ENCODE measurements around the gene MAP4K4.

The MAP4K4 gene

DNA sequence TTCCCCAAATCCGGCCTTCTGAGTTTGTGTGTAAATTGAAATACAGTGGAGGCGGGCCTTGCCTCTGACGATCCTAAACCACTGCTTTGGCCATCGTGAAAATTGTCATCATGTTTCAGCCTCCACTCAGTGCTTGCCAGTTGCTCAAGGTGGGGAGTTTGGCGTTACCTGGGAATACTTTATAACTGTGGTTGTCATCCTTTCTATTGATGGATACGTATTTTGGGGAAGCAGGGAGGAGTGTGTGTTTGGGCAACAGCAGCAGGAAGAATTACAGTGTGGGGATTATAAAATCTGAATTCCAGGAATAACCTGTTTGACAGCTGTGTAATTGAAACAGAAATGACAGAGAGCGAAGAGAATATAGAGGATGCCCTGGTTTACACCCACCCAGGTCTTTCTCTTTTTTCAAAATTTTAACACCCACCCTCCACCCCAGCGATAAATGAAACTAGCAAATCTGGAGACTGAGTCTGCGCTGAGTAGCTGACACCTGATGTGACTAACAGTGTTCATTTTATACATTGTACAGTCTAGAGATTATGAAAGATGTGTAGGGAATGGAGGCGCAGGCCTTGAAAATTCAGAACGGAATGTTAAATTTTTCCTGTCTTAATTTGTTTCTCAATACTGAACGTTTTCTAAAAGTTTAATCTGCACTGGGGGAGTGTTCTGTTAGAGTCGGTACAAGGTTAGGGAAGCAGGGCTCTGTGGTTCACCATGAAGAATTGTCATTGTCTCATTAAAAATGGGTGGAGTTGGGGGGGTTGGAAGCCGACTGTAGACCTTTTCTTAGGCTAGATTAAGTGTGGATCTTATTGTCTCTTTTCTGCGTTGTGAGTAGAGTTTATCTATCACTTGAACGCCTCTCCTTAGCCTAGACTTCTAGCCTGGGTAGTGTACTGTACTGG is 1.6 kb downstream of the MAP4K4 start:
- no peak for TF ChIP-seq CTCF (conservative IDR thresholded peaks at IDR 0.05; ENCODE audit: control insufficient read depth, insufficient read depth, low read depth, low read length)
- peak; percentile 14 for DNase-seq (ENCODE audit: low read depth)
- peak overlapping the region; percentile 99 for H3K4me3 ChIP-seq (ENCODE audit: control insufficient read depth, low read depth, low read length)

DNA sequence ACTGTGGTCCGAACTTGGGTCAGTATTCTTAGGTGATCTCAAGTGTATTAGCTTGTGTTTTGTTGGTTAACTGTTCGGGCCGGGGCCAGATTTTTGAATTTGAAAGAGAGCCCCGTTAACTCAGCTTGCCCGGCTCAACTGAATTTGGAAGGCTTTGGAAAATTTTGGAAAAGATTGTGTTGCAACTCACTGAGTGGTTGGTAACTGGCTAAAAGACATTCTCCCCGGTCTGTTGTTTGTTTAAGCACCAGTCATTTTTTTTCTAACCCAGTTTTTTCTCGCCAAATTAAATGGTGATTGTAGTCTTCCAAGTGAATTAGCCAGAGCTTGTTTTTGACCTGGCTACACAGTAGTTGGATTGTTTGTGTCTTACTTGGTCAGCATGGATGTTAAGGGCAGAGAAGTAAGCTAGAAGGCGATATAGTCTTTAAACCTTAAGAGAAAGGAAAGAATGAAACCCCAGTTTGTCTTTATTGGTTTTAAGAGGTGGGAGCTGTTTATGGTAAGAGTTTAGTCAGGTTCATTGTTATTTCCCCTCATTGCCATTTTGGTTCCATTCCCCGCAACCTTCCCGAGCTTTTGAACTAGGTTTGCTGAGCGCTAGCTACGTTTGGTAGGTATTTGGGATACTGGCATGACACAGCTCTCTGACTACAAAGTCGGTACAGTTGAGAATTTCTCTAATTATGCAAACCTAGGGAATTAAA is 2.4 kb downstream of the MAP4K4 start:
- TF ChIP-seq CTCF (conservative IDR thresholded peaks at IDR 0.05; ENCODE audit: control insufficient read depth, insufficient read depth, low read depth, low read length): no peak
- peak overlapping the region; percentile 99 for H3K4me3 ChIP-seq (ENCODE audit: control insufficient read depth, low read depth, low read length)
- DNase-seq (ENCODE audit: low read depth): peak; percentile 34

DNA sequence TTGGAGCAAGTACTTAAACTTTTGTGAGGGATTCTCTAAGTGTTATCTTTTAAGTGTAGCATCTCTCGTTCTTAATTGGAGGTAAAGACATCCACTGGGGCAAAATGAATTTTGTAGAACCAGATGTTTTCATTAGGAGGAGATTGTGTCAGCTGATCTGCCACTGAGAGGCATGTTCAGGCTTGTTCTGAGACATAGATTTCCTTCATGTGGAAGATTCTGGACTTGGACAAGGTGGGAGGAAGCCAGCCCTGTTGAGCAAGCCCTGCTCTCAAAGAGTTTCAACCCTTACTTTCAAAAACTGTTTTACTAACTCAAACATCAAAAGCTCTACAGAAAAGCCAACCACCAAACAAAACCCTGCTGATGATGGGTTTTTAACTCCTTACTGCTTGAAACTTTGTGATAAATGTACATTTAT is 6.5 kb downstream of the MAP4K4 start:
- H3K4me3 ChIP-seq (ENCODE audit: control insufficient read depth, low read depth, low read length): no peak overlapping the region
- DNase-seq (ENCODE audit: low read depth): peak; percentile 88
- TF ChIP-seq CTCF (conservative IDR thresholded peaks at IDR 0.05; ENCODE audit: control insufficient read depth, insufficient read depth, low read depth, low read length): no peak

DNA sequence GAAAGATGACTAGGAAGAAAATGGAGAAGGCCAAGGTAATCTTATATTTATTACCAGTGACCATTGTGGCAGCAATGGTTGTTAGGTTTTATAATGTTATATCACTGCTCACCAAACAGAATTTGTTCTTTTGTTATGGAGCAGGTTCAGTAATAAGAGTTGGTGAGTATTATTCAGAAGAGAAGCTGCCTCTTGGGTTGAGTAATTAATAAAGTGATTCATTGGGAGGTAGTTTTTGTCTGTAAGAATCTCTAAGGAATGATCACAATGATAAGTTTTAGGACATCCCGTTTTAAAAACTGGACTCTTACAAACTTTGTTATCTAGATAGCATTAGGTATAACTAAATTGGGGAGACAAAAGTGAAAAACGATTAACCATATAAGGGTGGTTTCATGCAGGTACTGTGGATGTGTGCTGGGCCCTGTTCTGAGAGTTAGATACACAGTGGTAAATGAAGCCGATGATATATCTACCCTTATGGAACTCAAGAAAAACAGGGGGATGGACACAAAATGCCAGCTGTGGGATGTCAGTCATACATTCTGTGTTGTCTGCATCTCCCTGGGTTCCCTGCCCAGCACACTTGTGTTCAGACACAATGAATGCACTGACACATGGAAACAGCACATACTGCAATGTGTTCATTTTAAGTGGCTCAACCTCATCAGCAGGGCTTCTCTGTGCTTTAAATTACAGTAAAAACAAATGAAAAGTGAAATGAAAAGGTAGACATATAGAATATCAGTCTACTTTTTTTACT is 7.5 kb downstream of the MAP4K4 start:
- TF ChIP-seq CTCF (conservative IDR thresholded peaks at IDR 0.05; ENCODE audit: control insufficient read depth, insufficient read depth, low read depth, low read length): no peak
- peak; percentile 42 for DNase-seq (ENCODE audit: low read depth)
- no peak overlapping the region for H3K4me3 ChIP-seq (ENCODE audit: control insufficient read depth, low read depth, low read length)

DNA sequence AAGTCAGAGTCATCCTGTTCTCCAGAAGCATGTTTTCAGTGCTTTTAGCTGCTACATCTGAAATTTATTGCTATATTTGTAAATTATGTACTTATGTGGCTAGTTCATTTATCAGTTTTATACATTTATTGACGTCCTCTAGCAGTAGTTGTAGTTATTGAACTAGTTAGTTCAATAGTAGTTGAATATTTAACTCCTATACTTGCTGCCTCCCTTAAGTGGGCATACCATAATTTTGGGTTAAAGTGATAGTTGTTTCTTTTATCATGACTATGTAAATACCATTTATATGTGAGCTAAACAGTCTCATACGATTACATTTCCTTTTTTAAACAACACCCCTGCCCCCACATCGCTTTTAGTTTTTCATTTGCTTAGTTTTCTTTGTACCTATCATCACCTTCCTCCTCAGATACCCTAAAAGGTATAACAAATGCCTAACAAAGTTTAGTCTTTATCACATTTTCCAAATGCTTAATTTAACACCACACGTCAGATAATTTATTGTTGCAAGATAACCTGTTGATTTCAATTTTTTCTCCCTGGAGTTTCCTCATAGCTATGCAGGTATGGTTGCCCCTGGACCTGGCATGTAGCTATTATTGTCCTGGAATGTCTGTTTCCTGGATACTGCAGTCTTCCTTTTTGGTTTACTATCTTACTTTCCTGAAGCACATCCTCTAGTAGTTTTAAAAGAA is 8.8 kb downstream of the MAP4K4 start:
- H3K4me3 ChIP-seq (ENCODE audit: control insufficient read depth, low read depth, low read length): no peak overlapping the region
- DNase-seq (ENCODE audit: low read depth): no peak
- no peak for TF ChIP-seq CTCF (conservative IDR thresholded peaks at IDR 0.05; ENCODE audit: control insufficient read depth, insufficient read depth, low read depth, low read length)

- TF ChIP-seq CTCF (conservative IDR thresholded peaks at IDR 0.05; ENCODE audit: control insufficient read depth, insufficient read depth, low read depth, low read length): no peak
- no peak overlapping the region for H3K4me3 ChIP-seq (ENCODE audit: control insufficient read depth, low read depth, low read length)
- no peak for DNase-seq (ENCODE audit: low read depth)
Measured at GRCh38 chr2:101706819-101707177, 9.3 kb downstream of the MAP4K4 start.

Measured in fibroblast of mammary gland (primary cell).